Sigmoid colon (tissue), 4 donors: Measurements from ENCODE around the gene USP17L5.
"Not testable (repeated sequence)": the region's sequence is repeated elsewhere in the genome, so short reads cannot be mapped to it uniquely, and the experiment has no call there.

ENCODE experiments used
- CTCF ChIP-seq, 4 experiments: fragments of 450-650 bp in 3 of 4; fragments of 200-600 bp in 1 of 4; IDR thresholded peaks; one replicate each; pipeline ENCODE4 v1.5.1; 2016 to 2019; ENCODE audit warnings: antibody characterized with exemption in 4 of 4, mild to moderate bottlenecking in 3 of 4, moderate library complexity in 2 of 4
- EP300 ChIP-seq, 4 donors: sonication (generic); formaldehyde crosslinking; IDR thresholded peaks; one replicate each; pipeline ENCODE4 v1.6.1; 2017; ENCODE audit warnings: antibody characterized with exemption in 4 of 4

GRCh38 chr4:9334358-9334757 is 4.8 kb upstream of the USP17L5 start, which contains the start of gene USP17L26:
- not testable (repeated sequence) for TF ChIP-seq EP300, CTCF (IDR thresholded peaks at IDR 0.05)
